Smooth muscle cell (in vitro differentiated cells): Measurements from ENCODE around the gene POMGNT2. TPM values are rescaled to one million over a fixed set of nuclear protein-coding genes. Genes with fewer than 3 reads are reported as not detected.

ENCODE experiments used
- DNase-seq: peaks from one replicate; lab custom pipeline; 2025; ENCODE audit not compliant: unreplicated experiment; lab: John Stamatoyannopoulos, UW
- H2AFZ ChIP-seq: fragments of 200-600 bp; sonication (generic); 2 replicates; pipeline ENCODE4 v1.6.0; 2016; ENCODE audit warnings: antibody characterized with exemption, low read depth, mild to moderate bottlenecking
- H3F3A ChIP-seq: fragments of 200-600 bp; sonication (generic); 2 replicates; pipeline ENCODE4 v1.6.0; 2017; ENCODE audit warnings: antibody characterized with exemption, low read depth
- H3K27ac ChIP-seq: fragments of 200-600 bp; sonication (generic); 2 replicates; pipeline ENCODE4 v1.5.1; 2016; ENCODE audit warnings: low read depth, mild to moderate bottlenecking
- H3K27me3 ChIP-seq: fragments of 200-600 bp; sonication (generic); 2 replicates; pipeline ENCODE4 v1.6.1; 2016; ENCODE audit warnings: low read depth, mild to moderate bottlenecking
- H3K36me3 ChIP-seq: fragments of 200-600 bp; sonication (generic); 2 replicates; pipeline ENCODE4 v1.5.1; 2016; ENCODE audit warnings: low read depth
- H3K4me1 ChIP-seq: fragments of 200-600 bp; sonication (generic); 2 replicates; pipeline ENCODE4 v1.5.1; 2016; ENCODE audit warnings: low read depth
- H3K4me2 ChIP-seq: fragments of 200-600 bp; sonication (generic); 2 replicates; pipeline ENCODE4 v1.6.0; 2016; ENCODE audit warnings: mild to moderate bottlenecking
- H3K4me3 ChIP-seq: fragments of 200-600 bp; sonication (generic); 2 replicates; pipeline ENCODE4 v1.5.1; 2016; ENCODE audit warnings: mild to moderate bottlenecking
- H3K79me2 ChIP-seq: fragments of 200-600 bp; sonication (generic); 2 replicates; pipeline ENCODE4 v1.6.0; 2016; ENCODE audit warnings: low read depth, mild to moderate bottlenecking
- H3K9ac ChIP-seq: fragments of 200-600 bp; sonication (generic); 2 replicates; pipeline ENCODE4 v1.6.0; 2016; ENCODE audit warnings: low read depth
- H3K9me3 ChIP-seq: fragments of 200-600 bp; sonication (generic); replicated peaks from 2 replicates; pipeline ENCODE4 v1.5.1; 2016; ENCODE audit warnings: low read depth
- H4K20me1 ChIP-seq: fragments of 200-600 bp; sonication (generic); 2 replicates; pipeline ENCODE4 v1.6.0; 2016; ENCODE audit warnings: low read depth
- WGBS: methylation state at CpG from one replicate; pipeline ENCODE4 v1.1.7; 2016; ENCODE audit warnings: low lambda C conversion rate; 5-methylcytosine and 5-hydroxymethylcytosine counted together
- polyA plus RNA-seq: library from polyadenylated mRNA; unstranded; fragments of >200 nt; fragmentation: Nextera tagmentation; extraction: Ambion mirVana; gene quantifications from 2 replicates; pipeline ENCODE4 v1.2.1, GENCODE V29; 2016
- total RNA-seq: library from RNA; depleted of rRNA; stranded (reverse); fragments of >200 nt; gene quantifications from 2 replicates; pipeline ENCODE4 v1.2.3, GENCODE V29; 2014
- TF ChIP-seq, protein P1 (sequence below): fragments of 200-600 bp; sonication (generic); IDR thresholded peaks from 2 replicates; pipeline ENCODE4 v1.5.1; 2017; ENCODE audit warnings: borderline replicate concordance, mild to moderate bottlenecking, antibody characterized with exemption; ENCODE audit not compliant: insufficient read depth, poor library complexity, severe bottlenecking

POMGNT2 gene
- total and polyA plus RNA-seq, 2 experiments from 2014 or later = 9.3 to 14.1 TPM

DNA sequence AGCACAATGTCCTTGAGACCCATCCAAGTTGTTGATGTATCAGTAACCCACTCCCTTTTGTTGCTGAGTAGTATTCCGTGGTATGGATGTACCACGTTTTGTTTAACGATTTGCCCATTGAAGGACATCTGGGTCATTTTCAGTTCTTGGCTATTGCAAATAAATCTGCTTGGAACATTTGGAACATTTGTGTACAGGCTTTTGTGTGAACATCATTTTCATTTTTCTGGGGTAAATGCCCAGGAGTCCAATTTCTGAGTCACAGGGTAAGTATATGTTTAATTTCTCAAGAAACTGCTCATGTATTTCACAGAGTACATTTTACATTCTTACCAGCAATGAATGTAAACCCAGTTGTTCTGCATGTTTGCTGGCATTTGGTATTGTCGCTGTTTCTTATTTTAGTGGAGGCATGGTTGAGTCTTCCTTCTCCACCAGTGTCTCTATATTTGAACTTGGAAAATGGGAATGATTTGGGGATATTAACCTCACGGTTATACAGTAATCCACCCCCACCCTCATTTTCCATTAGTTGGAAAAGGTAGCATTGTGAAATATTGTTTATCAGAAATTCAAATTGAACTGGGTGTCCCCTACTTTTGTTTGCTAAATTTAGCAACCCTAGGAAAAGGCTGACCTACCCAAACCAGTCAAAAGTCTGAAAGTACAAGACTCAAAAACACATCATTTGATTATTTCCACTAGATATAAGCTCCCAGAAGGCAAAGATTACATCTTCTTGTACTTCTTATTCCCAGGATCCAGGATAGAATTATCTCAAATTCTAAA lies 30.8 kb downstream of the POMGNT2 start:
- H3K27me3 ChIP-seq = no peaks in the 10 kb centered on the region
- H4K20me1 ChIP-seq = no peaks in the 10 kb centered on the region

GRCh38 chr3:43074482-43074881 lies 31.4 kb downstream of the POMGNT2 start:
- H4K20me1 ChIP-seq = no peaks in the 10 kb centered on the region
- H3K79me2 ChIP-seq = no peaks in the 10 kb centered on the region
- no peaks in the 10 kb centered on the region for H3K36me3 ChIP-seq
- no peak overlapping the region for H3K27ac ChIP-seq
- H3K9me3 ChIP-seq = no peaks in the 10 kb centered on the region
- H3K4me1 ChIP-seq = no peaks in the 10 kb centered on the region
- H3F3A ChIP-seq = no peaks in the 10 kb centered on the region
- no peak for DNase-seq
- H3K4me2 ChIP-seq = no peak overlapping the region
- no peak overlapping the region for H3K9ac ChIP-seq
- H3K4me3 ChIP-seq = no peak overlapping the region
- no peaks in the 10 kb centered on the region for H3K27me3 ChIP-seq
- TF ChIP-seq, protein P1, sequence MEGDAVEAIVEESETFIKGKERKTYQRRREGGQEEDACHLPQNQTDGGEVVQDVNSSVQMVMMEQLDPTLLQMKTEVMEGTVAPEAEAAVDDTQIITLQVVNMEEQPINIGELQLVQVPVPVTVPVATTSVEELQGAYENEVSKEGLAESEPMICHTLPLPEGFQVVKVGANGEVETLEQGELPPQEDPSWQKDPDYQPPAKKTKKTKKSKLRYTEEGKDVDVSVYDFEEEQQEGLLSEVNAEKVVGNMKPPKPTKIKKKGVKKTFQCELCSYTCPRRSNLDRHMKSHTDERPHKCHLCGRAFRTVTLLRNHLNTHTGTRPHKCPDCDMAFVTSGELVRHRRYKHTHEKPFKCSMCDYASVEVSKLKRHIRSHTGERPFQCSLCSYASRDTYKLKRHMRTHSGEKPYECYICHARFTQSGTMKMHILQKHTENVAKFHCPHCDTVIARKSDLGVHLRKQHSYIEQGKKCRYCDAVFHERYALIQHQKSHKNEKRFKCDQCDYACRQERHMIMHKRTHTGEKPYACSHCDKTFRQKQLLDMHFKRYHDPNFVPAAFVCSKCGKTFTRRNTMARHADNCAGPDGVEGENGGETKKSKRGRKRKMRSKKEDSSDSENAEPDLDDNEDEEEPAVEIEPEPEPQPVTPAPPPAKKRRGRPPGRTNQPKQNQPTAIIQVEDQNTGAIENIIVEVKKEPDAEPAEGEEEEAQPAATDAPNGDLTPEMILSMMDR = no peak
- WGBS = 75% methylated on average over 4 of the region's 4 CpGs
- H2AFZ ChIP-seq = no peak overlapping the region

More for the DNA sequence above, 30.8 kb downstream of the POMGNT2 start:
- Histone ChIP-seq H3K4me2 (no peak overlapping the region), H3K4me3 (no peak overlapping the region), H3K79me2 (no peaks in the 10 kb centered on the region), H3K27ac (no peak overlapping the region), H3K36me3 (no peaks in the 10 kb centered on the region), H3F3A (no peaks in the 10 kb centered on the region), H3K9me3 (no peaks in the 10 kb centered on the region), H3K9ac (no peak overlapping the region), H2AFZ (no peak overlapping the region), H3K4me1 (no peaks in the 10 kb centered on the region)
- no peak for DNase-seq
- WGBS = 94% methylated on average over 5 of the region's 5 CpGs
- TF ChIP-seq, protein P1 = no peak

GRCh38 chr3:43073836-43074220 lies 32.1 kb downstream of the POMGNT2 start:
- no peaks in the 10 kb centered on the region for H3K4me1 ChIP-seq
- H3K27ac ChIP-seq = no peak overlapping the region
- WGBS = 75% methylated on average over 5 of the region's 5 CpGs
- H3K27me3 ChIP-seq = no peaks in the 10 kb centered on the region
- no peaks in the 10 kb centered on the region for H3K79me2 ChIP-seq
- TF ChIP-seq, protein P1 = no peak
- H3K9me3 ChIP-seq = no peaks in the 10 kb centered on the region
- H2AFZ ChIP-seq = no peak overlapping the region
- H3K9ac ChIP-seq = no peak overlapping the region
- no peak overlapping the region for H3K4me2 ChIP-seq
- no peaks in the 10 kb centered on the region for H3K36me3 ChIP-seq
- H3K4me3 ChIP-seq = no peak overlapping the region
- no peak for DNase-seq
- H3F3A ChIP-seq = no peaks in the 10 kb centered on the region
- H4K20me1 ChIP-seq = no peaks in the 10 kb centered on the region
